T1000 (cell line): Measurements from ENCODE around the gene LIN52.

Source experiments
- DNase-seq: peaks from one replicate; lab custom pipeline; 2025; ENCODE audit warnings: mixed read lengths; lab: John Stamatoyannopoulos, UW

LIN52 gene

DNA sequence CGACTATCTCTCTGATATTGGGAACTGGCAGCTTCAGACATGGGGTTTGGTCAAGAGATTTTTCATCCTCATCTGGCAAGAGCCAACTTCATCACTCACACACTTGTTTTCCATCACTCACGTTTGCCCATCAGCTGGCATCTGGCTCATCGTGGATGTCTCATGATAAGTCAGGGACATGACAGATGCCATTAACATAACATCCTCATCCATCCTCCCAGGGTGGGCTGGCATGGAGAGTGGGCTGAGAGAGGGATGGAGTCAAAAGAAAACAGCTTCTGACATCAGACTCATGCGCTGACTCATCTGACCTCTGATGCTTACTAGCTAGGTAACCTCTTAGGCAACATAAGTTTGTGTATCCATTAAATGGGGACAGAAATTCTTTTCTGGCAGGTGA is 152.7 kb downstream of the LIN52 start:
- DNase-seq: no peak

DNA sequence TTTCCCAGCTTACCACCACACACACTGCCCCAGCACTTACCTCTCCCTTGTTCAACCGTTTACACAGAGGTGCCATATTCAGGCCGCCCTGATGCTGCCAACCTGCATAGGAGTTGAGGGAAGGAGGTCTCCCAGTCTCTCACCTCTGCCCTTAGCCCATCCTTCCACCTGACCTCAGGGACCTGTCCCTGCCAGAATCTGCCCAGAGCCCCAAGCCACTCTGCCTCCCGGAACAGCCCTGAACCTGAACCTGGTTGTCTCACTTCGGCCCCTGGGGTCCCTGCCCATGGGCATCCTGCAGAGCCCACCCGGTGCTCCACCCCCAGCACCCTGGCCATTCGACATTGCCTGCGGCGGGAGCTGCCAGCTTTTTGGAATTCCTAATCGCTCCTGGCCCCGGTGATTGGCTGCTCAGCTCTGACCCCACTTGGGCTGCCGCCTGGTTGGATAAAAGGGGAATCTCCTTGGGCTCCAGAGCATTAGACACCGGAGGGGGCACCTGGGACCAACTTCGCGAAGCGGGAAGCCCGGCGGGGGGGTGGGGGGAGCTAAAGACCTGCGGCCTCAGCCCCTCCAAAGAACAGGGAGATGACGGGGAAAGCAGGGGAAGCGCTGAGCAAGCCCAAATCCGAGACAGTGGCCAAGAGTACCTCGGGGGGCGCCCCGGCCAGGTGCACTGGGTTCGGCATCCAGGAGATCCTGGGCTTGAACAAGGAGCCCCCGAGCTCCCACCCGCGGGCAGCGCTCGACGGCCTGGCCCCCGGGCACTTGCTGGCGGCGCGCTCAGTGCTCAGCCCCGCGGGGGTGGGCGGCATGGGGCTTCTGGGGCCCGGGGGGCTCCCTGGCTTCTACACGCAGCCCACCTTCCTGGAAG is 154.5 kb downstream of the LIN52 start, which contains the start of gene VSX2:
Gene VSX2, plus strand, starts transcription at position 476 of the 874 bp plus-strand sequence. Its CDS starts 113 bp downstream, at position 589.
- DNase-seq: no peak

- DNase-seq: no peak
Measured at GRCh38 chr14:74239848-74240793, 155.4 kb downstream of the LIN52 start.

DNA sequence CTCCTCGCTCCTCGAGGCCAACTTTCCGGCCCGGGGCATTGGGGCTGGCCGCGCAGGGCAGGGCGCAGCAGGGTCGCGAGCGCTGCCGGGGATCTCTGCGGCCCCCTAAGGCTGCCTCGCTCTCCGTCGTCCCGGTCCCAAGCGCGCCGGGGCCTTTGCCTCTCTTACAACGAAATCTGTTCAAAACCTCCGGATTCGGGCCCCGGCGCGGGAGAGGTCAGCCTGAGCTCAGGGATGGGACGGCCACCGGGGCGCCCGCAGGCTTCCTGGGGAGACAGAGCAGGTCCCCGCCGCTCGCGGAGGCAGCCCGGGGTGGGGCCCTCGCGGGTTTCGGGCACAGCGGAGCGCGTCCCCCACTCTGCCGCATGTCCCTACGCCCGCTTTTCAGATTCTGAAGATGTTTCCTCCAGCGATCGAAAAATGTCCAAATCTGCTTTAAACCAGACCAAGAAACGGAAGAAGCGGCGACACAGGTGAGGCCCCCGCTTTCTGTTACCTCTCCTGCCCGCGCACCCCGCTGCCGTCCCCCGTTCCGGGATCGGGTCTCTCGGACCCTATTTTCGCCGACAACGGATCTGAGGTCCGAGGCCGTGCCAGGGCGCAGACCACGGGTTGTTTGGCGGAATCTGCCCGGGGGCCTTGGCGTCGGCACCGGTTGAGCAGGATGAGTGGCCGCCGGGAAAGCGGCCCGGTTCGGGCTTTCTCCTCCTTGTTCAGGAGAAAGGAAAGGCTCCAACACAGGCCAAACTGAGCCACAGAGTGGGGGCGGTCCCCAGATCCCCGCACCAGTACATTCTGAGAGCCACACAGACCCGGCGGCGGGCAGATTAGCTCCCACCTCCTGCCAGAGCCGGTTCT is 156.3 kb downstream of the LIN52 start:
- no peak for DNase-seq

DNA sequence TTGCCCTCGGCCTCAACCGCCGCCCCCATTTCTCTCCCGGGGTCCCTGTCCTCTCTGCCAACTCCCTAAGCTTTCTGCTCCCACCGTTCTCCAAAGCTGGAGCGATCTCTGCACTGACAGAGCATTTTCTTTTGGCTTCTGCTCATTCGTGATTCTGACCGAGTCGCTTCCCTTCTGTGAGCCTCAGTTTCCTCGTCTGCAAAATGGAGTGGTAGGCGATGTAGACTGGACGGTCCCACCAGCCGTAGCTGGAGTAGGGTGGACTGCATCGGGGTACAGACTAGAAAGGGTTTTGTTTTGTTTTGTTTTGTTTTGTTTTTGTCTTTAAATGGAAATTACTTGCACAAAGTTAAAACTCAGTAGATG is 156.9 kb downstream of the LIN52 start:
- no peak for DNase-seq

DNA sequence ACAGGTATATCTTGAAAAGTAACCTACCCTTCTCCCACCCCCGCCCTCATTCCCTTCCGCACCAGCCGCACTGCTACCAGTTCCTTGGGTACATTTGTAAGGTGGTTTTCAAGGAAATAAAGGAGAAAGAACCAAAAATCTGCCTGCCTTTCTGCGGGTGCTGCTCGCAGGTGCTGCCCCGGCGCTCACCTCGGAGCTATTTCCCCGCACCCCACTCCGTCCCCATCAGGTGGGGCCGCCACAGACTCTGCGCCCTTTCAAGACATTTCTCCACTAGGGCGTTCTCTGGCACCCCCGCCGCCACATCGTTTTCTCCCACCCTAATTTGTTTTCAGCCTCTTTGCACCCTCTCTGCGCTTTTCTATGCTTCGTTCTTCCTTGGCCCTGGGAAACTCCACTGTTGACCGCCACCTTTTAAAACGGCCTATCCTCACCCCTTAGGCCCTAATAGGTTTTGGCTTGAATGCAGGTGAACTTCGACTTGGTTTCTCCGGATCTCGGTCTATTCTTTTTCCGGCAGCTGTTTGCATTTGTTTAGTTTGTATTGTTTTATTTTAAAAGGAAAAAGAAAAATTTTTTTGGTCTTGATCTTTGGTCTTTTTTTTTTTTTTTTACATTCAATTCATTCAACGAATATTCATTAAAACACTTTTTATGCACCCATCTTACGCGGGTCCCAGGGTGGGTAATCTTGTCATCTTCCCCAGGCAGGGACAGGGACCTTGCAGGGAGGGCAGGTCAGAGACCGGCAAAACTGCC is 157.4 kb downstream of the LIN52 start:
- DNase-seq: no peak

GRCh38 chr14:74242780-74243042 is 158.0 kb downstream of the LIN52 start:
- no peak for DNase-seq

- no peak for DNase-seq
Measured at GRCh38 chr14:74243051-74243450, 158.3 kb downstream of the LIN52 start.

- DNase-seq: no peak
Measured at GRCh38 chr14:74244115-74244514, 159.4 kb downstream of the LIN52 start.

DNA sequence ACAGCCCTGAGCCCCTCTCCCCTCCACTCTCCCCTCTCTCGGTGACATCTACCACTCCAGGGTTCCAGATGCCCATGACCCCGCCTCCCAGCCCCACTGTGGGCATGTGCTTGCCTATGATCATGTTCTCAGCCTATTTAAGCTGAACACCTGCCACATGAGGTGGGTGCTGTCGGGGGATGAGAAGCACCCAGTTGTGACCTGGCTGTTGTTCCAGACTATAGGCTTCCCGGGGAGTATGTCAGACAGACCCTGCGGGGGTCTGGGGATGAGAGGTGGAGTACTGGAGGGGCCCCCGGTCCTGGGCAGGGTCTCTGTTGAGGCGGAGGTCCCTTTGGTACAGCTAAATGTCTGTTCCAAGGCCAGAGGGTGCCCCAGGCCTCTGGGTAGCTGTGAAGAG is 160.5 kb downstream of the LIN52 start:
- DNase-seq: no peak

DNA sequence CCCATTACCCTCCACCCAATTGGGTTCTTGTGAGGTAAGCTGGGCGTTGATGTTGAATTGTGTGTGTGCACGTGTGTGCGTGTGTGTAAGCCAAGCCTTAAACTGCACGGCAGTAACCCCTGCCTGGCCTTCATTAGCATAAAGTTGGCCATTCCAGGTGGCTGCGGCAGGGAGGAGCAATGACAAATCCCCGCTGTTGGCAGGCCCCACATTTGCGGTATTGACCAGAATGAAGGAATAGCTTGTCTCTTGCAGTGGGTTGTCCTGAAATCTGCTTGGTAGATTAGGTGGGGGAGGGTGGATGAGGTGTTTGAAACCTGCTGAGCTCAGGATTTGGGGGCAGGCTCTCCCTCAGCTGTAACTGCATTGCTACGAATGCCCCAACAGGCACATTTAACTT is 161.8 kb downstream of the LIN52 start:
- no peak for DNase-seq

DNA sequence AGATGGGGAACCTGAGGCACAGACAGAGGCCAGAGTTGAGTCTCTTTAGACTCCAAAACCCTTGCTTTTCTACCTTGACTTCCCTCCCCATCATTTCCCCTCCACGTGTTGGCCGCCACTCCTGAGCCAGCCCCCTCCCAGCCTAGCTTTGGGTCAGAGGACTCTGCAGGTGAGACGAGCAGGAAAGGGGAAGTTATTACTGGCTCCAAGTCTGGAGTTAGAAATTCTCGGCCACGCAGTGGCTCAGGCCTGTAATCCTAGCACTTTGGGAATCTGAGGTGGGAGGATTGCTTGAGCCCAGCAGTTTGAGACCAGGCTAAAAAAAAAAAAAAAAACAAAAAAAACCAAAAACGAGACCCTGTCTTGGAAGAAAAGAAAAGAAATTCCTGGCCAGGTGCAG is 163.3 kb downstream of the LIN52 start:
- no peak for DNase-seq

DNA sequence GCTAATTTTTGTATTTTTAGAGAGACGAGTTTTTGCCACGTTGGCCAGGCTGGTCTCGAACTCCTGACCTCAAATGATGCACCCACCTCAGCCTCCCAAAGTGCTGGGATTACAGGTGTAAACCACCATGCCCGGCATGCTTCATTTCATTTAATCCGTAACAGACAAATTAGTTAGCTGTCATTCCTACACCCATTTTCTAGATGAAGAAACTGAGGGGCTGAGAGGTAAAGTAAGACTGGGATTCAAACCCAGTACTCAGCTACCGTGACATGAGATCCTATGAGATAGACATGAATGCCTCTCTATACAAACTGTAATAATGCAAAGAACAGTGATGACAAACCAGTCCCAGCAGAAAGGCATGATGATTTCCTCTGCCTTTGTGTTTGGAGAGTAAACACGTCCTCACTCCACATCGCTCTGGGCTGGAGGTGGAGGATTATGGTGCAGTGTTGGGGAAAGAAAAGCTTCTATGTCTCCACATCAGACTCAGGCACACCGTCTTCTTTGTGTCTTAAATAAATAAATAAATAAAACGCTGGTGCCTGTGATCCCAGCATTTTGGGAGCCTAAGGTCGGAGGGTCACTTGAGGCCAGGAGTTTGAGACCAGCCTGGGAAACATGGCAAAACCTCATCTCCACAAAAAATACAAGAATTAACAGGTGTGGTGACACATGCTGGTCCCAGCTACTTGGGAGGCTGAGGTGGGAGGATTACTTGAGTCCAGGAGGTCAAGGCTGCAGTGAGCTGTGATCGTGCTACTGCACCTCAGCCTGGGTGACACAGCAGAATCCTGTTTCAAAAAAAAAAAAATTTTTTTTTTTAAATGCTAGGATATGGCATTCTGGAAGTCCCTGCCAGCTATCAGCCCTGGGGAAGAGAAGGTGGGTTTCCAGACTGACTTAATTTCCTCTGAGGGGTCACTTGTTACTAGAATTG is 164.9 kb downstream of the LIN52 start:
- no peak for DNase-seq
